SKM-1 treated with dmso at 0.1 percent for 144 hours (cell line): ENCODE measurements around the gene DIPK1A.

Experiments
- DNase-seq: peaks from one replicate; lab custom pipeline; 2025; ENCODE audit not compliant: unreplicated experiment; lab: John Stamatoyannopoulos, UW

Gene DIPK1A

GRCh38 chr1:92805216-92805615, 156.0 kb downstream of the DIPK1A start:
- DNase-seq = no peak

GRCh38 chr1:92804721-92805201, 156.5 kb downstream of the DIPK1A start:
- no peak for DNase-seq

DNA sequence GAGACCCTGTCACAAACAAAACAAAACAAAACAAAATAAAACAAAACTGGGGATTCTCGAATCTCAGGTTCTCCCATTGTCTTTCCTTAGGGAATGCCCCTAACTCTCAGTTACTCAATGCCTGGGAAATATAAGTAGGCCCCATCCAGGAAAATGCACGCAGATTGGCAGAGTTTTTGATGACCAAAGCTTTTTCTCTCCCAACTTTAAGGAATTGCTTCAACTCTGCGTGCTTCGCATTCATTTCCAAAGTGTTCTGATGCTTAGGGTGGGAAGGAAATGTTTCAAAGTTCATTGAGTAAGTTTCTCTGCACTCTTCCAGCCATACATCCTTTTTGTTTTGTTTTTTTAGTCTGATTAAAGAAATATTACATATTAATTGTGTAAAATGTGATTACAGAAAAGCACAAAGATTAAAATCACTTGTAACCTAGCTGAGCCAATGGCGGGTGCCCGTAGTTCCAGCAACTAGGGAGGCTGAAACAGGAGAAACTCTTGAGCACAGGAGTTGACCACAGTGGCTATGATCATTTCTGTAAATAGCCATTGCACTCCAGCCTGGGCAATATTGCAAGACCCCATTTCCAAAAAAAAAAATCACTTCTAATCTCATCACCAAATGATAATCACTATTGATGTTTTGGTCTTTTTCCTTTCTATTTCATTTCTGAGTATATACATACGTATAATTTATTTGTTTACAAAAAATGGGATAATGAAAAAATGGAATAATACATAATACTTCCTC, 157.9 kb downstream of the DIPK1A start:
- DNase-seq = no peak

DNA sequence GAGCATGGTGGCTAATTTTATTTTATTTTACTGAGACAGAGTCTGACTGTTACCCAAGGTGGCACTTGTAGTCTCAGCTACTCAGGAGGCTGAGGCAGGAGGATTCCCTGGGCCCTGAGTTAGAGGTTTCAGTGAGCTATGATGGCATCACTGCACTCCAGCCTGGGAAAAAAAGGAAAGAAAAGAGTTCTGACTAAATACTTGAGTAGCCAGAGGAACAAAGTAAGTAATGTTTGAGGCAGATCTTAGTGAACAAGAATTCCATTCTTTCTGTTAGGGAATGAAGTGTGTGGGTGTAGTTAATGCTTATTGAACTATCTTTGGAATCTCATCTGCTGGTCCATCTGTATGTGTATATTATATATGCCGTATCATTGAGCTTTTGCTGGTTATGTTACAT, 163.3 kb downstream of the DIPK1A start:
- no peak for DNase-seq

- no peak for DNase-seq
Observed at GRCh38 chr1:92797297-92797696, 164.0 kb downstream of the DIPK1A start.

DNA sequence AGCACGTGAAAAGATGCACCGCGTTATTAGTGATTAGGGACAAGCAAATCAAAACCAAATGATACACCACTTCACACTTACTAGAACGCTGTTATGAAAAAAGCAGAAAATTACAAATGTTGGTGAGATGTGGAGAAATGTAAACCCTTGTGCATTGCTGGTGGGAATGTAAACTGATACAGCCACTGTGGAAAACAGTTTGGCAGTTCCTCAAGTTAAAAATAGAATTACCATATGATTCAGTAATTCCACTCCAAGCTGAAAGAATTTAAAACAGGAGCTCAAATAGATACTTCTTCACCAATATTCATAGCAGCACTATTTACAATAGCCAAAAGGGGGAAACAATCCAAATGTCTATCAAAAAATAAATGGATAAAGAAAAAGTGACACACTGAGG, 166.1 kb downstream of the DIPK1A start:
- DNase-seq = no peak

DNA sequence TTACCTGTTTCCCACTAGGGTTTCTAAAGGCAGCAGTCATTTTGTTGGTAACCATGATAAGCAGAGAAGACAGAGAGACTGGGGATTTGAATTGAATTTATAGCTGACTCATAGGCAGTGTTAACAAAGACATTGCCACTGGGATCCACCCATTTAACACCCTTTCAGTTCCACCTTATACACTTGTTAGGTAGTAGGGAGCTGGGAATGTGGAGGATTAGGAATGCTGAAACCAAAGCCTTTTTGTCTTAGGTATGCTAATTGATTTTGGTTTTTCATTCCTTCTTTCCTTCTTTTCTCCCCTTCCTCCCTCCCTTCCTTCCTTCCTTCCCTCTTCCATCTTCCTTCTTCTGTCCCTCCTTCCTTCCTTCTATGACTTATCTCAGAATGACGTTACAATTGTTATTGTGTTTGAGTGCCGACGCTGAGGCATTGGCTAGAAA, 168.9 kb downstream of the DIPK1A start:
- no peak for DNase-seq
